Ectodermal cell (in vitro differentiated cells): ENCODE results near the gene FAM170B.

Experiments
- H3K27ac ChIP-seq: 2 replicates; pipeline ENCODE4 v1.7.0; 2013; ENCODE audit warnings: mild to moderate bottlenecking, low read depth, low read length; ENCODE audit not compliant: insufficient read depth, poor library complexity, severe bottlenecking
- H3K27me3 ChIP-seq: 2 replicates; pipeline ENCODE4 v1.7.0; 2013; ENCODE audit warnings: mild to moderate bottlenecking, low read length; ENCODE audit not compliant: insufficient read depth, control insufficient read depth, poor library complexity, severe bottlenecking
- H3K36me3 ChIP-seq: one replicate; pipeline ENCODE4 v1.7.0; 2013; ENCODE audit warnings: low read length; ENCODE audit not compliant: control insufficient read depth, insufficient read depth
- H3K4me1 ChIP-seq: one replicate; pipeline ENCODE4 v1.7.0; 2013; ENCODE audit warnings: low read length; ENCODE audit not compliant: control insufficient read depth, insufficient read depth
- H3K4me3 ChIP-seq: 2 replicates; pipeline ENCODE4 v1.7.0; 2013; ENCODE audit warnings: low read depth, low read length, control low read depth; ENCODE audit not compliant: insufficient read depth
- H3K9me3 ChIP-seq: 2 replicates; pipeline ENCODE4 v1.7.0; 2013; ENCODE audit warnings: mild to moderate bottlenecking, low read length, moderate library complexity; ENCODE audit not compliant: control insufficient read depth
- WGBS, 2 experiments: methylation state at CpG; one replicate each; pipeline ENCODE4 v1.1.7; 2013; ENCODE audit warnings: missing lambda C conversion rate in 2 of 2; 5-methylcytosine and 5-hydroxymethylcytosine counted together

FAM170B gene

DNA sequence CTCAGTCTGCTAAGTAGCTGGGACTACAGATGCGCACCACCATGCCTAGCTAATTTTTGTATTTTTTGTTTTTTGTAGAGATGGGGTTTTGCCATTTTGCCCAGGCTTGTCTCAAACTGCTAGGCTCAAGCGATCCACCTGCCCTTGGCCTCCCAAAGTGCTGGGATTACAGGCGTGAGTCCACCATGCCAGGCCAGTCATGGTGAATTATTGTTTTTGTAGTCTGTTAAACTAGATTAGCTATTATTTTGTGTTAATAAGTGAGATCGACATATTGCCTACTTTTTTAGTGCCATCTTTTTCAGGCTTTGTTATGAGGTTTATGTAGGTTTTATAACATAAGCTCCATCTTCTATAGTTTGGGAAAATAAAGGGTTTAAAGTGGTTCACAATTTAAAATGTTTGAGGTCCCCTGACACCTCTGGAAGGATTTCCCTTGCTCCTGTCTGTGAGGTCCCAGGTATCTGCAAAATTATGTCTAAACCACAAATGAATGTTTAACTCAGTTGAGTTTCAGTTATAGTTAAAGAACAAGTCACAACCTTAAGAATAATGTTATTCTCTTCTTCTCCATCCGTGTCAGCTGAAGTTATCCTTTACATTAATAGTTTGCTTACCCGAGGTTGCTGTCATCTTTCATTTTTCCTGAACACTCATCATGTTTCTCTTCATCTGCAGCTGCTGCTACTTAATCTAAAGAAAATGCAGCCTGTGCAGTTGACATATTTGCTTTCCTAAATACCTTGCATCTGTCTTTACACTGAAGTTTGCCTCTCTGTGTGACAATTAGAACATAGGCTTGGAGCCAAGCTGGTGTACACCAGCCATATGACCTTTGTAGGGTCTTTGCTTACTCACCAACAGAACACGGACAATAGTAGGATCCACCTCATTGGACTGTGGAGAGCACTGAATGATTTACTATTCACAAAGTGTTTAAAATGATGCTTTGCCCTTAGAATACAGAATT is 9.6 kb downstream of the FAM170B start:
- 92 to 95% methylated on average over 7 of the region's 7 CpGs for WGBS, 2 experiments
- Histone ChIP-seq H3K27me3 (no peaks in the 10 kb centered on the region), H3K36me3 (no peaks in the 10 kb centered on the region), H3K4me1 (no peaks in the 10 kb centered on the region), H3K9me3 (no peaks in the 10 kb centered on the region), H3K27ac (no peak overlapping the region), H3K4me3 (no peak overlapping the region)

GRCh38 chr10:49120911-49121310 is 12.9 kb downstream of the FAM170B start:
- no peak overlapping the region for H3K4me3 ChIP-seq
- peaks cover 3% of the 10 kb centered on the region for H3K27me3 ChIP-seq
- H3K36me3 ChIP-seq: no peaks in the 10 kb centered on the region
- 87 to 96% methylated on average over 3 of the region's 3 CpGs for WGBS, 2 experiments
- H3K27ac ChIP-seq: no peak overlapping the region
- peaks cover 5% of the 10 kb centered on the region for H3K4me1 ChIP-seq
- H3K9me3 ChIP-seq: no peaks in the 10 kb centered on the region

DNA sequence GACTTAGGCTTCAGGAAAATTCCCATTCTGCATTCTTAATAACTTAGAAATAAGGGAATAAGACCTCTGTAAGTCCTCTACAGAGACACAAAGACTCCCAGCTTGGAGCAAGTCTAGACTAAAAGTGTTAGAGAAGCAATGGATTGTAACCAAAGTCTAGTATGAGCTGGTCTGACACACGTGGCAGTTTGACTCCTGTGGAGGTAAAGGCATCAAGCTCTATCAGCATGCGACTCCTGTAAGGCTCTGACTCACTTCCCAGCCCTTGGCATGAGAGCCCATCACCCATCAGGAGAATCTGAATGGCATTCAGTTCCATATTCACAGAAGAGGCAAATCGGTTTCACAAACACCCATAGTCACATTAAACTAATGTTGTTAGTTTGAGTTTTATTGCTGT is 14.1 kb downstream of the FAM170B start:
- no peak overlapping the region for H3K4me3 ChIP-seq
- H3K27ac ChIP-seq: no peak overlapping the region
- WGBS, 2 experiments: 43 to 51% methylated on average over 2 to 3 of the region's 3 CpGs
- no peaks in the 10 kb centered on the region for H3K9me3 ChIP-seq
- no peaks in the 10 kb centered on the region for H3K36me3 ChIP-seq
- H3K27me3 ChIP-seq: peaks cover 9% of the 10 kb centered on the region
- H3K4me1 ChIP-seq: peaks cover 5% of the 10 kb centered on the region

DNA sequence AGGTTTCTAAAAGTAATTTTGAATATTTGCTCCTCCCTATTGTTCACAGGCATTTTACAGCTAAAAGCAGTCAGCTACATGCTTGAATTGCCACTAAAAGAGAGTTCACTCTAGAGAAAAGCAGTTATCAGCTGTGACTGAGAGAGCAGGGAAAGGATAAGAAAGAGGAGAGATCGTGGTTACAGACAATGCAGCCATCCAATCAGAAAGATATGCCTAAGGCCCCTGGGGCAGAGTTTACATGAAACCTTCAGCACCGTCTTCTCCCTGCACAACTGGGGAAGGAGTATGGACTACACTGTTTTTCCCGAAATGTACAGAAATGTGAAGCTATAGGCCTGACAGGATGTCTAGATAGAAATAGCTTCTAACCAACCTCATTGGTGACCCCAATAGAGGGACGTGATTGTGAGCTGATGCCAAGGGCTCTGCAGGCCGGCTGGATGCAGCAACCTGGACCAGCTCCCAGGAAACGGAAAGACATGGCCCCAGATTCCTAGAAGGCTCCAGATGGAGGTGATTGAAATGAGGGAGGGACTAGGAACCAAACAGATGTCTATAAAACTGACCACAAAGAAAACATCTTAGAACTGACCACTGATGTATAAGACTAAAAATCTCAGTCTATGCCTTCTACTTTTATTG is 15.3 kb downstream of the FAM170B start:
- 77 to 78% methylated on average over 6 of the region's 6 CpGs for WGBS, 2 experiments

GRCh38 chr10:49117376-49118070 is 16.3 kb downstream of the FAM170B start:
- Histone ChIP-seq H3K27ac (no peak overlapping the region), H3K27me3 (peaks cover 19% of the 10 kb centered on the region), H3K36me3 (no peaks in the 10 kb centered on the region), H3K4me1 (peaks cover 5% of the 10 kb centered on the region), H3K9me3 (no peaks in the 10 kb centered on the region), H3K4me3 (no peak overlapping the region)
- WGBS, 2 experiments: 94% methylated on average over 4 of the region's 4 CpGs

More for the DNA sequence above, 15.3 kb downstream of the FAM170B start:
- Histone ChIP-seq H3K4me1 (peaks cover 5% of the 10 kb centered on the region), H3K27ac (no peak overlapping the region), H3K9me3 (no peaks in the 10 kb centered on the region), H3K27me3 (peaks cover 19% of the 10 kb centered on the region), H3K36me3 (no peaks in the 10 kb centered on the region), H3K4me3 (no peak overlapping the region)

- Histone ChIP-seq H3K9me3 (no peaks in the 10 kb centered on the region), H3K27ac (no peak overlapping the region), H3K36me3 (no peaks in the 10 kb centered on the region), H3K4me3 (no peak overlapping the region), H3K4me1 (peaks cover 5% of the 10 kb centered on the region), H3K27me3 (peaks cover 19% of the 10 kb centered on the region)
- 93 to 95% methylated on average over 5 of the region's 5 CpGs for WGBS, 2 experiments
Observed at GRCh38 chr10:49116509-49117375, 17.1 kb downstream of the FAM170B start.

- Histone ChIP-seq H3K4me1 (peaks cover 5% of the 10 kb centered on the region), H3K27ac (no peak overlapping the region), H3K4me3 (peak overlapping the region; percentile 20), H3K9me3 (no peaks in the 10 kb centered on the region), H3K27me3 (peaks cover 19% of the 10 kb centered on the region), H3K36me3 (no peaks in the 10 kb centered on the region)
- 84 to 86% methylated on average over 14 of the region's 14 CpGs for WGBS, 2 experiments
Observed at GRCh38 chr10:49115796-49116508, 17.9 kb downstream of the FAM170B start.

- Histone ChIP-seq H3K27ac (no peak within 1 kb of the TSS), H3K4me3 (peak within 1 kb of the TSS; percentile 46), H3K4me1 (peaks cover 5% of the 10 kb centered on the region), H3K27me3 (peaks cover 19% of the 10 kb centered on the region), H3K36me3 (no peaks in the 10 kb centered on the region), H3K9me3 (no peaks in the 10 kb centered on the region)
- 2 to 3% methylated on average over 95 of the region's 95 CpGs for WGBS, 2 experiments
Observed at GRCh38 chr10:49115015-49115795, 18.6 kb downstream of the FAM170B start, which contains the start of gene VSTM4. VSTM4 (minus strand) TSS chr10:49115522; CDS start chr10:49115485, 37 bp downstream.
